ENCODE data around the gene PPIF. TPM values are rescaled to one million over a fixed set of nuclear protein-coding genes. Genes with fewer than 3 reads are reported as not detected.

Gene PPIF
- total and polyA plus RNA-seq, 2 experiments from 2014 or later = 24.6 to 45.5 TPM

GRCh38 chr10:79374312-79375191 lies 27.3 kb downstream of the PPIF start:
- WGBS, 2 experiments (ENCODE audit: low coverage in 1 of 2, low lambda C conversion rate in 2 of 2, missing lambda C conversion rate in 2 of 2) = 0 to 2% methylated on average over 7 of the region's 7 CpGs
- H3K27ac ChIP-seq = no peak overlapping the region
- no peak for TF ChIP-seq EZH2phosphoT487 (IDR thresholded peaks at IDR 0.05; ENCODE audit: insufficient read depth, low read depth)
- no peak for TF ChIP-seq EZH2 (IDR thresholded peaks at IDR 0.05; ENCODE audit: insufficient read depth, poor library complexity, severe bottlenecking)
- H3K4me3 ChIP-seq = no peak overlapping the region
- no peaks in the 10 kb centered on the region for H3K36me3 ChIP-seq (ENCODE audit: low read depth)
- H3K9me3 ChIP-seq (ENCODE audit: low read depth) = no peaks in the 10 kb centered on the region
- H4K20me1 ChIP-seq (ENCODE audit: insufficient read depth) = no peaks in the 10 kb centered on the region
- H3K4me2 ChIP-seq (ENCODE audit: unreplicated experiment) = no peak overlapping the region
- in situ Hi-C loops (cut with MboI) = no loop called here
- no peaks in the 10 kb centered on the region for H3K9me2 ChIP-seq (ENCODE audit: insufficient read depth)
- DNase-seq = peak; percentile 82
- no peaks in the 10 kb centered on the region for H3K27me3 ChIP-seq (replicated peaks; ENCODE audit: insufficient read depth)
- H2AFZ ChIP-seq = peak overlapping the region; percentile 63
- H3F3A ChIP-seq (ENCODE audit: insufficient read depth) = peaks cover 11% of the 10 kb centered on the region; the same call in 1 of the 2 replicates
- no peaks in the 10 kb centered on the region for H3K79me2 ChIP-seq (ENCODE audit: insufficient read depth)
- peaks cover 6% of the 10 kb centered on the region; the same call in 1 of the 2 replicates for H3K4me1 ChIP-seq (ENCODE audit: insufficient read depth)
- no peak overlapping the region for H3K9ac ChIP-seq

- no peak overlapping the region for H3K27ac ChIP-seq
- 81 to 86% methylated on average over 5 to 6 of the region's 6 CpGs for WGBS, 2 experiments (ENCODE audit: low coverage in 1 of 2, low lambda C conversion rate in 2 of 2, missing lambda C conversion rate in 2 of 2)
- no peaks in the 10 kb centered on the region for H3K36me3 ChIP-seq (ENCODE audit: low read depth)
- no peak overlapping the region for H3K4me3 ChIP-seq
- no peaks in the 10 kb centered on the region for H3K79me2 ChIP-seq (ENCODE audit: insufficient read depth)
- DNase-seq = peak; percentile 67
- peaks cover 16% of the 10 kb centered on the region for H3K4me1 ChIP-seq (ENCODE audit: insufficient read depth)
- no peaks in the 10 kb centered on the region for H3K9me3 ChIP-seq (ENCODE audit: low read depth)
- in situ Hi-C loops (cut with MboI) = no loop called here
- no peaks in the 10 kb centered on the region for H3K9me2 ChIP-seq (ENCODE audit: insufficient read depth)
- H3K9ac ChIP-seq = 0 out of 2 replicates have a peak overlapping the region, but pooled peaks have one; percentile 3
- TF ChIP-seq EZH2phosphoT487 (IDR thresholded peaks at IDR 0.05; ENCODE audit: insufficient read depth, low read depth) (no peak), EZH2 (IDR thresholded peaks at IDR 0.05; ENCODE audit: insufficient read depth, poor library complexity, severe bottlenecking) (no peak)
- H4K20me1 ChIP-seq (ENCODE audit: insufficient read depth) = no peaks in the 10 kb centered on the region
- peak overlapping the region; percentile 63; the same call in 1 of the 2 replicates for H2AFZ ChIP-seq
- H3K4me2 ChIP-seq (ENCODE audit: unreplicated experiment) = no peak overlapping the region
- H3K27me3 ChIP-seq (replicated peaks; ENCODE audit: insufficient read depth) = no peaks in the 10 kb centered on the region
- H3F3A ChIP-seq (ENCODE audit: insufficient read depth) = peaks cover 11% of the 10 kb centered on the region; the same call in 1 of the 2 replicates
Measured at GRCh38 chr10:79375321-79376077, 28.2 kb downstream of the PPIF start.

GRCh38 chr10:79376078-79376628 lies 28.9 kb downstream of the PPIF start:
- TF ChIP-seq EZH2phosphoT487 (IDR thresholded peaks at IDR 0.05; ENCODE audit: insufficient read depth, low read depth) = no peak
- TF ChIP-seq EZH2 (IDR thresholded peaks at IDR 0.05; ENCODE audit: insufficient read depth, poor library complexity, severe bottlenecking) = no peak
- no peaks in the 10 kb centered on the region for H3K36me3 ChIP-seq (ENCODE audit: low read depth)
- no peak overlapping the region for H3K4me3 ChIP-seq
- no peak overlapping the region for H3K27ac ChIP-seq
- H3K27me3 ChIP-seq (replicated peaks; ENCODE audit: insufficient read depth) = no peaks in the 10 kb centered on the region
- 84 to 90% methylated on average over 10 to 11 of the region's 11 CpGs for WGBS, 2 experiments (ENCODE audit: low coverage in 1 of 2, low lambda C conversion rate in 2 of 2, missing lambda C conversion rate in 2 of 2)
- H3F3A ChIP-seq (ENCODE audit: insufficient read depth) = peaks cover 11% of the 10 kb centered on the region; the same call in 1 of the 2 replicates
- H3K9ac ChIP-seq = 0 out of 2 replicates have a peak overlapping the region, but pooled peaks have one; percentile 3
- H3K9me3 ChIP-seq (ENCODE audit: low read depth) = no peaks in the 10 kb centered on the region
- no peaks in the 10 kb centered on the region for H4K20me1 ChIP-seq (ENCODE audit: insufficient read depth)
- in situ Hi-C loops (cut with MboI) = no loop called here
- H3K79me2 ChIP-seq (ENCODE audit: insufficient read depth) = no peaks in the 10 kb centered on the region
- no peak overlapping the region for H3K4me2 ChIP-seq (ENCODE audit: unreplicated experiment)
- H3K4me1 ChIP-seq (ENCODE audit: insufficient read depth) = peaks cover 22% of the 10 kb centered on the region
- H2AFZ ChIP-seq = no peak overlapping the region
- DNase-seq = no peak
- no peaks in the 10 kb centered on the region for H3K9me2 ChIP-seq (ENCODE audit: insufficient read depth)

Data from GM23248 (cell line).